CD4-positive, alpha-beta T cell treated with Interleukin-4 for 1 hour (primary cell): Measurements from ENCODE around the gene FGG.
"Not testable (repeated sequence)": the region's sequence is repeated elsewhere in the genome, so short reads cannot be mapped to it uniquely, and the experiment has no call there.

Experiments
- DNase-seq, 2 donors: peaks; one replicate each; pipeline ENCODE4 v3.0.0-alpha.2; 2020 to 2022

FGG gene

DNA sequence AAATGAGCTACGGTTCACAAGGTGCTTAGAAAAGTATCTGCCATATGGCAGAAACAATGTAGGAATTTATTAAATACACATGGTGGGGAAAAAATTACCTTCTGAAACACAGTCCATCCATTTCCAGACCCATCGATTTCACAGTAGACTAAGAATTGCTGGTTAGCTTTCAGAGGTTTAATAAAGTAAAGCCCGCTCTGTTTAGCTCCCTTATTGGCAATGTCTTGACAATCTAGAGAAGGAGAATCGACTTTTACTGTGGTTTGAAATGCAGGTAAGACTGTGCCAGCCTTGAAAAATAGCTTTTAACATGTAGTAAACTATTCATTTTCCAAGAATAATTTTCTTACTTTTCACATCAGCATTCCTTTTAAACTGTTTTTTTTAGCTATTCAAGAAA, 2.9 kb downstream of the FGG start:
- DNase-seq, result no peak

DNA sequence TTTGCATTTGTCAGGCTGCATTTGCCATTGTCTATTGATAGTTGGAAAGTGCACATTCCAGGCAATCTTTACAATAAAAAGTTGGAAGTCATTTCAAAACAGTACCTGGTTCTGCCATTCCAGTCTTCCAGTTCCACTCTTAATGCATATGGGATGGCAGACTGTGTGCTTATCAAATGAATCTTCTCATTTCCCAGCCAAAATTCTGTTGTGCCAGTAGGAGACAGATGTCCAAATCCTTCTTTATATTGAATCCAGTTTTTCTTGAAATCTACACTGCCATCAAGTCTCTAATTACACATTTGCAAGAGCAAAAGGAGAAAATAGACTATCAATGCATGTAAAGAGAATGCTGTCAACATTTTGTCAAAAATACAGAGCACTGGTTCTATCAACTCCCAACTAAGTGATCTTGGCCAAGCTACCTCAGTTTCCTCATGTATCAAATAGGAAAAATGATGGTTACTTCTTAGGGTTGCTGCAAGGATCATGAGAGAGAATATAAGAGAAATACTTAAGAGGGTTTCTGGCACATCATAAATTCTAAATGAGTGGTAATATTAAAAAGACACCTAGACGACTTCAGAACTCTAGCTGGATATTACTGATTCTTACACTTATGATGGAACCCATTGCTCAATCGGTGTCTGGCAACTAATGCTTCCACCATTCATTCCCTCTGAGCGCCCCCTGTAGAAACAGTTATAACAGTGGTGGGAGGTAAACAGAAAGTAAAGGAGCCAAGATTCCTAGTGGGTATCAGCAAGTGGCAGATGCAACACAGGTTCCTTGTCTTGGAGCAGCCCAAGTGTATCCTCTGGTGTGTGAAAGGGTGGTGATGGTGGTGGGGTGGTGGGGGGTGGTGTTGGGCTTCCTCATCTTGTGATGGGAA, 3.8 kb downstream of the FGG start:
- no peak for DNase-seq

DNA sequence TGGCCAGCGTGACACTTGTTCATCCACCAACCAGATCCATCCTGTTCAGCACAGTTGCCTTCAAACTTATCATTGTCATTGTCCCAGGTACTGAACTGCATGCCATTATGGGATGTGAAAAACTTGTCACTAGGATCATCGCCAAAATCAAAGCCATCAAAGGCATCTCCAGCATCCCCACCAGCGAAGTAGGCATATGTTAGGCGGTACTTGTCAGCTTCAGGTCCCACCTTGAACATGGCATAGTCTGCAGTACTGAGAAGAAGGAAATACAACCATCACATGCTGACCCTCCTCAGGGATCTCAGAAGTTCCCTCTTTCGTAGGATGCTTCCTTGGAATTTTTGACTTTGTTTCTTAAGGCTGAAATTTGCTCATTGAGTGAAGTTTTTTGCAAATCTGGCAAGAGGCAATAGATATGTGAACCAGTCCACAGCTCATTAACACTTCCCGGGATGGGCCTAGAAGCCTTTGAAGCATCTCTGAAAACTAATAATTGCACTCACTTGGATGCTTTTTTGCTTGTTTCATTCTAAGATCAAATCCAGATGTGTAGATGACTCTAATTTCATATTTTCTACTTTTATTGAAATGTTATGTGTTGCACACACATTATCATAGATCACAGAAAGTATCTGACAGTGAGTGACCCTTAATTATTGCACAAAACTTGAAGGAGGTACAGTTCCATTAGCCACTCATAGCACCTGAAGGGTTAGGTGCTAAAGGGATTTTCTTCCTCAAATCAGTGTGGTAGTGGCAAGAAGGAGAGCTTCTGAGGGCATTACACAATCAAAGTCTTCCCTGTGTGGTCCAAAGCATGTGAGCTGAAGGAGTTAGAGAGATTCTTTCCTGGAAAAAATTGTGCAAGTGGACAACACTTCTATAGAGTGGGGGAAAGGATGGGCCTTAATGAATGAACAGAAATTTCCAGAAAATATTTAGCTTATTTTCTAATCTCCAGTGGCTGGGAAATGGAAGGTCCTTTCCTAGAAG, 5.4 kb downstream of the FGG start:
- no peak for DNase-seq

DNA sequence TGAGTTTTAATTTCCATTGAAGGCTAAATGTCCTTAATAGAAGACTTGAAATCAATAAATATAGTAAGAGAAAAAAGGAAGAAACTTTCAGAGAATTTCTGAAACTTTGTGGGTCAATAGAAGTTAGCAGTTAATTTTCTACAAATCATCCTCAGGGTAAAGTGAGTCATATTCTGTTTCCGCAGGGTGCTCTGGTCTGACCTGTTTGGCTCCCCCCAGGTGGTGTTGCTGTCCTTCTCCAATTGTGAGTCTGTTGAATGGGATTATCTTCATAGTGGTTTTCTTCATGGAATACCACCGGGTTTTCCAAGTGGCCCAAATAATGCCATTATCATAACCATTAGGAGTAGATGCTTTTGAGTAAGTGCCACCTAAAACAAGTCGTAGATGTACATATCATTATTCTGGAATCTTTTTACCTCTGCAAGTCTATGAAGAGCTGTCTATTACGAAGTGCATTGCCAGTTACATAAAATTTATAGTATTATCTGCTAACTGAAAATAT, 7.7 kb downstream of the FGG start:
- no peak for DNase-seq

DNA sequence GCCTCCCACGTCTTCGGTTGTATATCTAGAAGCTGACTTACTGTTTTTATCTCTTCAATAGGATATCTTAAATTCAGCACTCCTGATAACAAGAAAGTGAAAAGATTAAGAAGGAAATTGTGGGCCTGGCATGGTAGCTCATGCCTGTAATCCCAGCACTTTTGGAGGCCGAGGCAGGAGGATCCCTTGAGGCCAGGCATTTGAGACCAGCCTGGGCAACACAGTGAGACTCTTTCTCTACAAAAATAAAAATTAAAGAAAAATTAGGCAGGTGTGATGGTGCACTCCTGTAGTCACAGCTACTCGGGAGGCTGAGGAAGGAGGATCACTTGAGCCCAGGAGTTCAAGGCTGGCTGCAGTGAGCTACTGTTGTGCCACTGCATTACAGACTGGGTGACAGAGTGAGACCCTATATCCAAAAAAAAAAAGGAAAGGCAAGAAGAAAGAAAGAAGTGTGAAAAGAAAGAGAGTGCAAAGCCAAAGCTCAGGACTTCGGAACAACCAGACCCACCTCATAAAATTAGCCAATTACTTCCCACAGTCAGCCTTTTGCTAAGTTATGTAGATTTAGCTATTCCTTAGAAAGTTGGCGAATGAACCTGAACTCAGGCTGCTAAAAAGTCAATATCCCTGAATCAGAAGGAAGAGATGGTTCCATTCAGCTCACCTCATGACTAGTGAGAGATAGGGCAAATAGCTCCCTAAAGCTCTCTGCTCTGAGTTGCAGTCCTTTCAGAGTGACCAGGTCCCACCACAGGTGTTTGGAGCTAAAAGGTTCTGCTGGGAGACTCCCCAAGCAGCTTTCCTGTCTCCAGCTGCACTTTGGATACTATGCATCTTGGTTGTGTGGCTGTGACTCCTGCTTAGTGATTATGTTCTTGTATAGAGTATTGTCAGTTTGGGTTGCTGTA, 9.2 kb downstream of the FGG start:
- DNase-seq, result no peak

DNA sequence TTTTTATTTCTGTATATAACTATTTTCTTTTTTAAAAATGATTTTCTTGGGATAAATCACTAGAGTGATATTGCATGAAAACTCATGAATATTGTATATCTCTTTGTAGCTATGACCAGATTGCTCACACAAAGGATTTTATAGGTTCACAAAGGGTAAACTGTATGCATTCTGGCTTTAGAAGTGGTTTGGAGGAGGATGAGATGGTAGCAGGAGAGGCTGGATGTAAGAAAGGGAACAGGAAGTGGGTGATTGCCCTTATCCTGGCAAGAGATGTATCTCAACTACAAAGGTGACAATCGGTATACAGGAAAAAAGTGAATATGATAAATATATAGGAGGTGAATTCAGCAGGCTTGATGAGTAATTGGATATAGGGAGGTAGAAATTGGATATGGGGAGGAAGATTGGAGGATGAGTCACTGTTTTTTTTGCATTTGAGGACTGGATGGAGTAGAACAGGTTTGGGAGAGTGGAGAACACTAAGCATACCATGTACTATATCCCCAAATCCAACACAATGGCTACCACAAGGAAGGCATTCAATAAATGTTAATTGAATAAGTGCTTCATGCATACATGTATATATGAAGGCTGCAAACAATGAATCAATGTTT, 9.9 kb downstream of the FGG start:
- DNase-seq, result no peak

DNA sequence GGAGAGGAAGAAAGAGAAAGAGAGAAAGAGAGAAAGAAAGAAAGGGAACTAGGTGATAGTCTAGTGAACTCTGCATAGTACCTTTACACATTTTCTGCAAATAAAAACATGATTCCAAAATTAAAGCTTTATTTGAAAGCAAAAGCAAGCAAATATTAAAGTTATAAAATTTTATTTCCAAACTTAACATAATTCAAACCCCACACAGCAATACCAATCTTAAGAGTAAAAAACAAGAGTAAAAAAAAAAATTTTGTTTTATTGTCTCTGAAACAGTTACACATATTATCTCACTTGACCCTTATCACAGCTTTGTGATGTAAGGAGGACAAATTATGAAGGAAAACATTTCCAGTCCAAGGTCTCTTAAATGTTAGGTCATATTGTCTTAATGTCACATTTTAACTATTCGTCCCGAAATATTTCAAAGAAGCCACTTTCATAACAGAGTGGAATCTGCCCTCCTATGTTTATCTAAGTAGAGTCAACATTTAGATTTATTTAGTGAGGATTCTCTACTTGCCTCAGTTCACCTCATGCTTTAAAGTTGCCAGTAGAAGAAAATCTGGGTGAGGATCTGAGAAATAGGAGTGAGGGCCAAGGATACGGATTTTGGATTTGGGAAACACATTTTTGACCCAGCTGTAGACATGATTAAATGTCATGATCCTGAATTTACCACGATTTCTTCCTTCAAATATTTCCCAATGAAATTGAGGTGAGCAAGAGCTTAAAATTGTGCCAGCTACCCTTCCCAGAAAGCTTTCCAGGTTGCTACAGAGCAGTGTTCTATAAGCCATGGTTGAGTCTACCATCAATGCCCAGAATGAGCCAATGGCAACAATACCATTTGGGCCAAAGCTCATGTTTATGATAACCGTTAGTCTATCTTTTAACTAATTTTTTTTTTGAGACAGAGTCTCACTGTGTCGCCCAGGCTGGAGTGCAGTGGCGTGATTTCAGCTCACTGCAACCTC, 14.4 kb downstream of the FGG start:
- DNase-seq, result no peak

DNA sequence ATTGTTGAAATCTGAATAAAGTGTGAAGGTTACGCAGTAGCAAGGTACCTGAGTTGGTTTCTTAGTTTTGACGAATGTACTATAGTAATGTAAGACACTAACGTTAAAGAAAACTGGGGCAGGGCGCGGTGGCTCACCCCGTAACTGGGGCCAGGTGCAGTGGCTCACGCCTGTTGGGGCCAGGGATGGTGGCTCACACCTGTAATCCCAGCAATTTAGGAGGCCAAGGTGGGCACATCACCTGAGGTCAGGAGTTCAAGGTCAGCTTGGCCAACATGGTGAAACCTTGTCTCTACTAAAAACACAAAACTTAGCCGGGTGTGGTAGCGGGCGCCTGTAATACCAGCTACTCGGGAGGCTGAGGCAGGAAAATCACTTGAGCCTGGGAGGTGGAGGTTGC, 15.2 kb downstream of the FGG start:
- not testable (repeated sequence) for DNase-seq

DNA sequence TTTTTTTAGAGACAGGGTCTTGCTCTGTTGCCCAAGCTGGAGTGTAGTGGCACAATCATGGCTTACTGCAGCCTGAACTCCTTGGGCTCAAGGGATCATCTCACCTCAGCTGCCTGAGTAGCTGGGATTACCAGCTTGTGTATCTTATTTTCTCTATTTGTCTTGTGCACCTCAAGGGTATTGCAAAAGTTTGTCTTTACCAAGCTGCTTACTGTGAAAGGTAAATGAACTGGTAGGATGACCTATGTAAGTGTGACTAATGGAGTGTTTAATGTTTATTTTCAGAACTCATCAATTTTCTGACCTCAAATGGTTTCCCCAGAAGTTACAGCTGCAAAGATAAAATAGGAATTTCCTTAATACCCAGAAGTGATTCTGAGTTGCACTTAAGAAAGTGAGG, 16.6 kb downstream of the FGG start:
- no peak for DNase-seq

DNA sequence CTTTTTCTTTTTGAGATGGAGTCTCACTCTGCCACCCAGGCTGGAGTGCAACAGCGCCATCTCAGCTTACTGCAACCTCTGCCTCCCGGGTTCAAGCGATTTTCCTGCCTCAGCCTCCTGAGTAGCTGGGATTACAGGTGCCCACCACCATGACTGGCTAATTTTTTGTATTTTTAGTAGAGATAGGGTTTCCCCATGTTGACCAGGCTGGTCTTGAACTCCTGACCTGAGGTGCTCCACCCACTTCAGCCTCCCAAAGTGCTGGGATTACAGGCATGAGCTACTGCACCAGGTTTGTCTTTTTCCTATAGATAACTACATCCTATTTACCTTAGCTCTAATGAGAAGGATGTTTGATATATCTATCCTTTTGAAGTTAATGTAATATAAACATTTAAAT, 18.1 kb downstream of the FGG start:
- not testable (repeated sequence) for DNase-seq

DNA sequence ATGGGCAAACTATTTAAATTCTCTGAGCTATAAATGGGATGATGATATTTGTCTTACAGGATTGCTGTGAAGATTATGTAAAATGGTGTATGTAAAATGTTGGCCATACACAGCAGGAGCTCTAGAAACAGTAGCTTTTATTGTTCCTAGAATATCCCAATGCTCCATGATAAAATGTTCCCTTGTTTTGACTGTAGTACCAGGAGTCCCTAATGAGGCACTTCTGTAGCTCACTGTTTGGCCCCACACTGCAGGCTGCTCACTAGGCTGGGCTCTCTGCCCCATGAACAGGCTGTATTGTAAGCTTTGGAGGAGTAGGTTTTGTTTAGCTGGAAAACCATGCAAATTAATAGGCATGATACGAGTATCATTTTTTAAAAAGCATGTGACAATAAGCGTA, 18.6 kb downstream of the FGG start:
- no peak for DNase-seq

DNA sequence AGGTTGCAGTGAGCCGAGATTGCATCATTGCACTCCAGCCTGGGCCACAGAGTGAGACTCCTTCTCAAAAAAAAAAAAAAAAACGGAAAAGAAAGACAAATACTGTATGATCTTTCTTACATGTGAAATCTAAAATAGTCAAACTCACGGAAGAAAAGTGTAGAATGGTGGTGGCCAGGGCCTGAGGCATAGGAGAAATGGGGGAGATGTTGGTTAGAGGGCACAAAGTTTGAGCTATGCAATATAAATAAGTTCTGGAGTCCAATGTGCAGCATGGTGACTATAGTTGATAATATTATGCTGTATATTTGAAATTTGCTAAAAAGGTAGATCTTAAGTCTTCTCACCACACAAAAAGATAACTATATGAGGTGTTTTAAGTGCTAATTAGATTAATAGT, 20.6 kb downstream of the FGG start:
- DNase-seq, result no peak

DNA sequence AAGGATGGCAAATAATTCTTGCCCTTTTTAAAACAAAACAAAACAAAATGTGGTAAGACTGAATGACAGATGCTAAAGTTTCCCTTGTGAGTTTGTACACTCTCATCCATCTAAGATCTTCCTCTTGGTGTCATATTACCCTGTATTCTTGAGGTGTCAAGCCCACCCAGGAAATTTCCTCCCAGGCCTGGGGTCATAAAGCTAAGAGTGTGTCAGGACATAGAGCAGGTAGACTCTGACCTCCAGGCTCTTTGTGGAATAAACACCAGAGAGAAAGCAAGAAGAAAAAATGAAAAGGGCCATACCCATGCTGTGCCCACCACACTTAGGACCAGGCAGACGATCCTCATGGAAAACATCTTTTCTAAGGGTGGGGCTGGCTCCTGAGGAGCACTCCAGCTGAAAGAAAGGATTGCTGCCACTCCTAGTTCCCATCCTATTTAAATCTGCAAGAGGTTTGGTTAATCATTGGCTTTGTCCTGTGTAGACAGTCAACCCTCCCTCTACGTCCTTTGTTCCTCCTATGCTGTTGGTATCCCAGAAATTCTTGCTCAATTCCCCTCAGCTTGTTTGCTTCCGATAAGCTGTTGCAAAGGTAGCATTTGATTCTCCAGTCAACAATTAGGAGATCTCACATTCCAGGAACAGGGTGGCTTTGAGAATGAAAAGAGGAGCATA, 22.0 kb downstream of the FGG start, which contains the start of gene FGA:
Gene FGA (minus strand): TSS at position 414 of the 678 bp plus-strand sequence. CDS start 55 bp downstream, at position 359.
- DNase-seq, result no peak

DNA sequence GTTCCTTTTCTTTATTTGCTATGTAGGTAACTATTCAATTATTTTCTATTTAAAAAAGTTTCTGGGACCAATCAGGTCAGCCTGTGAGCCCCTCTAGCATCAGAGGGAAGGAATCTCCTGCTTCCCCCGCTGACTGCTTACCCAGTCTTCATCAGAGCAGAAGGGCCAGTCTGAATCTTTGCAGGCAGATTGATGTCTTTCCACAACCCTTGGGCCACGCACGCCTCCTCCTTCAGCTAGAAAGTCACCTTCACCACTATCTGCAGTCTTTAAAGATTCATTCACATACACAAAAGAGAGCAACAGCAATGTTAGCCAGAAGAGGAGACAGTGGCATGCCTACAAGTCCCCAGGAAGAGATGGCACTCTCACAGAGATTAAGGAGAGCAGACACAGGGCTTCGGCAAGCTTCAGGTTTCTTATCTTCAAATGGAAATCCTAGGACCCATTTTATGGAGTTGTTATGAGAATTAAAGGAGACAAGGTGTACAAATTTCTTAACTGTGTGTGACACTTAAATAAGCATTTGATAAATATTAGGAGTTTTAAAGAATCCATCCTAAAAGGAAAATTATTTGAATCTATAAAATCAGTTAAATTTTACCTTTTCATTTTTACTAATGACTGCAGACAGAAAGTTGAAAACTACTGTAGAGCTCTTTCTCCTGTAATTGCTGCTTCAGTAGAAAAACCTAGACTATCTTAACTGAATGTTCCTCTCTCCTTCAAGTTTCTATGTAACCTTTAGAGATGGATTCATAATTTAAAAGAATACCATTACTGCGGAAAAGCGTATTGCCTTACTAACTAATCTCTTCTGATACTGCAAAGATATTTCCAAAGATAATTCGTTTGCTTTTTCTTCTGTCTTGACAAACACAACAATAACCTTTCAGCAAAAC, 22.9 kb downstream of the FGG start:
- DNase-seq, result no peak

DNA sequence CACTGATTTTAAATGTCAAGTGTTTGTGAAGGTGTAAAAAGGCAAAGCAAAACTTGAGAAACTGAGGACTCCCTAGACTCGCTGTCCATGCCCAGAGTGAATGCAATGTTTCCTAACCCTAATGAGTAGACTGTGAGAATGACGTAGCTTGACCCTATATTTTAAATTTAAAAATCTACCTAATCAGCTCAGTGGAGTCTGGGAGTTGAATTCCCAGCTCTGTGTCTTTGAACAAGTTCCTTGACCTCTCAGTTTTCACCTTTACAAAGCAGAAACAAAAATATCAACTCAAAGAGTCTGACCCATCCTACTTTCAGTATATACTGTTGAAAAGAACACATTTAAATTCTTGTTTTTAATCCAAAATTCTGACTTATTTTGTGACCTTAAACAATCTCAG, 24.3 kb downstream of the FGG start:
- no peak for DNase-seq

DNA sequence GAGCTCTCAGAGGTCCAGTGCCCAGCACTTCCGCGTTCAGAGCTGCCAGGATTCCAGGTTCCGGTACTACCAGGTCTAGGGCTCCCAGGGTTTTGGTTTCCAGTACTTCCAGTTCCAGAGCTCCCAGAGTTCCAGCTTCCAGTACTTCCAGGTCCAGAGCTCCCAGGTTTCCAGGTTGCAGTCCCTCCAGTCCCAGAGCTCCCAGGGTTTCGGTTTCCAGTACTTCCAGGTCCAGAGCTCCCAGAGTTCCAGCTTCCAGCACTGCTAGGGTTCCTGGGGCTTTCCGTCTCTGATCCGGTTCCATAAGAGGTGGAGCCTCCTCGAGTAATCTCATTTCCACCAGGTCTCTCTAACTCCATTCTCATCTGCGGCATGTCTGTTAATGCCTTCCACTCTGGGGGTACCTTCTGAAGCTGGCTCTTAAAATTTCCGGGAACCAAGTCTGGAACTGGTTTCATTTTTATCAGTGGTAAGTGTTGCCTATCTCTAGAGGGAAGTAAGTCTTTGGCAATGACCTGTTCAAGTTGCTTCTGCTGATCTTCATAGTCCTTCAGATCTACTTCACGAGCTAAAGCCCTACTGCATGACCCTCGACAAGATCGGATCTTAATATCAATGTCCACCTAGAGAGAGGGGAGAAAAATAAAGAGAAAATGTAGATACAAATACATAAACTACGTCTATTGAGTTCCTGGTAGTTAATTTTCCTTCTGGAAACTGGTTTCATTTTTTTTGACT, 26.0 kb downstream of the FGG start:
- no peak for DNase-seq

DNA sequence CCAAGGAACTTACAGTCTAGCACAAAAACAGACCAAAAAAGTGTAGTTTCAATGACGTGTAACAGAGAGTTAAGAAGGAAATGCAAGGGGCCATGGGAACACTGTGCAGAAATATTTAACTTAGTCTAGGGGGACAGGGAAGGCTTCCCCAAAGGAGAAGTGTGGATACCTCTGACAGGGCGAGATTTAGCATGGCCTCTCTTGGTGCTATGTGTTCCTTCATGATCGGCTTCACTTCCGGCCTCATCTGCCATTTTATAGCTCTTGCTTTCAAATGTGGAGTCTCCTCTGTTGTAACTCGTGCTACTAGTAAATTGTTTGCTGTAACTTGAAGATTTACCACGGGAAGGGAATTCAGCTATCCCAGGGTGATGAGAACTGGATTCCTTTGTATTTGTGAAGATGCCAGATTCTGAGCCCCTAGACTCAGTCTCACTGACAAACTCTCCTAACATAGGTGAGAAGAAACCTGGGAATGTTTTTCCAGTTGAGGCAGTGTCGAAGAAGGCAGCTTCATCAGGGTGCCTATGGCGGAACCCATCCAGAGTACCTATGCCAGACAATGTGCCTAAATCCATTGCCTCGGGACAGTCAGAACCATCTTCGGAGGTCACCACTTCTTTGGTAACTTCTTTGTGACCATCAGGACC, 27.0 kb downstream of the FGG start:
- no peak for DNase-seq

DNA sequence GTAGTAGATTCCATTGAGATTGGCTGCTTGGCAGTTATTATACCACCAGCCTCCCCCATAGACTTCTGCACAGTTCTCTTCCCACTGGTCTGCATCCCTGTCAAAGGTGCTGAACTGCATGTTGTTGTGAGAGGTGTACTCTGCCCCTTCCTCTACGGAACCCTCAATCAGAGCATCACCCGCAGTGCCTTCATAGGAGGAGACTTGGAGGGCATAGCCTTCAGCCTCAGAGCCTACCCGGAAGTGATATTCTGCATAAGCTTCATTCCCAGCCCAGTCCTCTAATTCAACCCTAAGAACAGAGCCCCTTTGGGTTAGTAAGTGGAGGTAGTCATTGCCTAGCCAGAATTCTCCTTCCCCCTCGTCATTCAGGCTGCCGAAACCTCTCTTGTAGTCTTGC, 28.2 kb downstream of the FGG start:
- no peak for DNase-seq
